ENCODE results near the gene TRAPPC8.
"Not testable (repeated sequence)": the region's sequence is repeated elsewhere in the genome, so short reads cannot be mapped to it uniquely, and the experiment has no call there.

DNA sequence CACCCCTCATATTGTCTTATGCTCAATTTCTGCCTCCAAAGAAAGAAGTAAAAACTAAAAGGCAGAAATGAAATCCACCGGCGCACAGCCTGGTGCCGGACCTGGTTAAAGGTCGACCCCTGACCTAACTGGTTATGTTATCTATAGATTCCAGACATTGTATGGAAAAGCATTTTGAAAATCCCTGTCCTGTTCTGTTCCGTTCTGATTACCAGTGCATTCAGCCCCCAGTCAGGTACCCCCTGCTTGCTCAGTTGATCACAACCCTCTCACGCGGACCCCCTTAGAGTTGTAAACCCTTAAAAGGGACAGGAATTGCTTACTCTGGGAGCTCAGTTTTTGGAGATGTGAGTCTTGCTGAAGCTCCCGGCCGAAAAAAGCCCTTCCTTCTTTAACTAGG is 5.4 kb upstream of the TRAPPC8 start:
- TF ChIP-seq, protein P1, sequence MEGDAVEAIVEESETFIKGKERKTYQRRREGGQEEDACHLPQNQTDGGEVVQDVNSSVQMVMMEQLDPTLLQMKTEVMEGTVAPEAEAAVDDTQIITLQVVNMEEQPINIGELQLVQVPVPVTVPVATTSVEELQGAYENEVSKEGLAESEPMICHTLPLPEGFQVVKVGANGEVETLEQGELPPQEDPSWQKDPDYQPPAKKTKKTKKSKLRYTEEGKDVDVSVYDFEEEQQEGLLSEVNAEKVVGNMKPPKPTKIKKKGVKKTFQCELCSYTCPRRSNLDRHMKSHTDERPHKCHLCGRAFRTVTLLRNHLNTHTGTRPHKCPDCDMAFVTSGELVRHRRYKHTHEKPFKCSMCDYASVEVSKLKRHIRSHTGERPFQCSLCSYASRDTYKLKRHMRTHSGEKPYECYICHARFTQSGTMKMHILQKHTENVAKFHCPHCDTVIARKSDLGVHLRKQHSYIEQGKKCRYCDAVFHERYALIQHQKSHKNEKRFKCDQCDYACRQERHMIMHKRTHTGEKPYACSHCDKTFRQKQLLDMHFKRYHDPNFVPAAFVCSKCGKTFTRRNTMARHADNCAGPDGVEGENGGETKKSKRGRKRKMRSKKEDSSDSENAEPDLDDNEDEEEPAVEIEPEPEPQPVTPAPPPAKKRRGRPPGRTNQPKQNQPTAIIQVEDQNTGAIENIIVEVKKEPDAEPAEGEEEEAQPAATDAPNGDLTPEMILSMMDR (IDR thresholded peaks at IDR 0.05) = not testable (repeated sequence)
- not testable (repeated sequence) for TF ChIP-seq POLR2AphosphoS5 (IDR thresholded peaks at IDR 0.05)
